ENCODE data around the gene ZNF408. TPM values are rescaled to one million over a fixed set of nuclear protein-coding genes. Genes with fewer than 3 reads are reported as not detected.

ZNF408 gene
- polyA plus RNA-seq, 1 of the 3 experiments (the other 2 are of a cell fraction), result 7.1 TPM

- POLR2A ChIA-PET, result no interaction called here
- WGBS (ENCODE audit: low lambda C conversion rate), result 95% methylated on average over 6 of the region's 6 CpGs
- no peak overlapping the region for H3K4me2 ChIP-seq
Measured at GRCh38 chr11:46747150-46747549, 46.3 kb downstream of the ZNF408 start.

More at GRCh38 chr11:46747150-46747549, 46.3 kb downstream of the ZNF408 start:
- H3F3A ChIP-seq (replicated peaks; ENCODE audit: insufficient read depth), result peaks cover 4% of the 10 kb centered on the region
- no peaks in the 10 kb centered on the region for H3K4me1 ChIP-seq (ENCODE audit: control insufficient read depth in 1 of 2, insufficient read depth in 2 of 2, low read depth in 1 of 2, low read length in 1 of 2)
- H3K4me3 ChIP-seq (ENCODE audit: low read depth in 2 of 2, low read length in 1 of 2), result no peak overlapping the region
- H3K9me2 ChIP-seq, result no peaks in the 10 kb centered on the region
- CTCF ChIA-PET, result no interaction called here
- no peak overlapping the region for H2AFZ ChIP-seq (ENCODE audit: low read depth)
- no peaks in the 10 kb centered on the region for H3K27me3 ChIP-seq (ENCODE audit: insufficient read depth)
- H4K20me1 ChIP-seq (ENCODE audit: insufficient read depth), result no peaks in the 10 kb centered on the region
- TF ChIP-seq GATA2 (CRISPR knock-in tag; IDR thresholded peaks at IDR 0.05) (no peak), TEAD4 (IDR thresholded peaks at IDR 0.05; ENCODE audit: borderline replicate concordance, insufficient read depth) (no peak), FOSL2 (IDR thresholded peaks at IDR 0.05; ENCODE audit: borderline replicate concordance, low read depth) (no peak), RXRA (IDR thresholded peaks at IDR 0.05; ENCODE audit: borderline replicate concordance, low read depth) (no peak), RAD21 (IDR thresholded peaks at IDR 0.05; ENCODE audit: low read length) (no peak), TAF1 (IDR thresholded peaks at IDR 0.05; ENCODE audit: borderline replicate concordance, low read depth, low read length) (no peak), USF1 (IDR thresholded peaks at IDR 0.05; ENCODE audit: borderline replicate concordance, low read depth) (no peak), POLR2AphosphoS5 (IDR thresholded peaks at IDR 0.05; ENCODE audit: low read depth, low read length) (no peak), RCOR1 (IDR thresholded peaks at IDR 0.05; ENCODE audit: low read length) (no peak), NFIC (IDR thresholded peaks at IDR 0.05; ENCODE audit: borderline replicate concordance) (no peak), TCF12 (IDR thresholded peaks at IDR 0.05) (no peak), MEF2A (IDR thresholded peaks at IDR 0.05; ENCODE audit: borderline replicate concordance, low read depth) (no peak), NRF1 (IDR thresholded peaks at IDR 0.05; ENCODE audit: low read depth, low read length) (no peak), REST (IDR thresholded peaks at IDR 0.05; ENCODE audit: low read depth, low read length) (no peak), EZH2phosphoT487 (IDR thresholded peaks at IDR 0.05; ENCODE audit: borderline replicate concordance, low read depth) (no peak), EP300 (IDR thresholded peaks at IDR 0.05; ENCODE audit: borderline replicate concordance in 1 of 2, low read depth in 1 of 2, low read length in 1 of 2) (no peak)
- TF ChIP-seq, protein P1, sequence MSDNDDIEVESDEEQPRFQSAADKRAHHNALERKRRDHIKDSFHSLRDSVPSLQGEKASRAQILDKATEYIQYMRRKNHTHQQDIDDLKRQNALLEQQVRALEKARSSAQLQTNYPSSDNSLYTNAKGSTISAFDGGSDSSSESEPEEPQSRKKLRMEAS (IDR thresholded peaks at IDR 0.05; ENCODE audit: low read depth), result no peak
- TF ChIP-seq, protein P2, sequence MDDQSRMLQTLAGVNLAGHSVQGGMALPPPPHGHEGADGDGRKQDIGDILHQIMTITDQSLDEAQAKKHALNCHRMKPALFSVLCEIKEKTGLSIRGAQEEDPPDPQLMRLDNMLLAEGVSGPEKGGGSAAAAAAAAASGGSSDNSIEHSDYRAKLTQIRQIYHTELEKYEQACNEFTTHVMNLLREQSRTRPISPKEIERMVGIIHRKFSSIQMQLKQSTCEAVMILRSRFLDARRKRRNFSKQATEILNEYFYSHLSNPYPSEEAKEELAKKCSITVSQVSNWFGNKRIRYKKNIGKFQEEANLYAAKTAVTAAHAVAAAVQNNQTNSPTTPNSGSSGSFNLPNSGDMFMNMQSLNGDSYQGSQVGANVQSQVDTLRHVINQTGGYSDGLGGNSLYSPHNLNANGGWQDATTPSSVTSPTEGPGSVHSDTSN (IDR thresholded peaks at IDR 0.05), result no peak
- H3K36me3 ChIP-seq (replicated peaks in 1 of 2; ENCODE audit: control insufficient read depth in 1 of 2, insufficient read depth in 2 of 2, low read length in 1 of 2), result peaks cover 73% of the 10 kb centered on the region in 2 experiments
- no peaks in the 10 kb centered on the region for H3K9me3 ChIP-seq
- no peak for DNase-seq
- no peaks in the 10 kb centered on the region for H3K79me2 ChIP-seq (ENCODE audit: insufficient read depth)
- H3K9ac ChIP-seq, result no peak overlapping the region
- no peak overlapping the region for H3K27ac ChIP-seq (ENCODE audit: low read depth in 2 of 2, low read length in 1 of 2)

Small RNAs within 50 kb of the gene (small RNA-seq; reads per million reads assigned to genes)
- gene MIR5582, result 0.46 to 14.7 (median 9.0) reads per million in 7 experiments

Other genes starting within 250 kb of the ZNF408 start
- gene AMBRA1, start 107.0 kb upstream of the ZNF408 start, polyA plus RNA-seq (2012; rRNA removed), result 10.0 and 10.4 TPM in 2 replicates
- gene HARBI1, start 83.8 kb upstream of the ZNF408 start, polyA plus RNA-seq (2012; rRNA removed), result 2.4 and 3.3 TPM in 2 replicates
- 39.4 and 52.8 TPM in 2 replicates for gene ATG13, start 83.5 kb upstream of the ZNF408 start, polyA plus RNA-seq (2012; rRNA removed)
- gene ARHGAP1, start 412 bp upstream of the ZNF408 start, polyA plus RNA-seq (2012; rRNA removed), result 21.3 and 27.1 TPM in 2 replicates
- gene F2, start 18.2 kb downstream of the ZNF408 start, polyA plus RNA-seq (2012; rRNA removed), result 0.07 TPM in 1 of 2 replicates, not detected in the other
- 51.7 and 63.7 TPM in 2 replicates for gene CKAP5, start 145.2 kb downstream of the ZNF408 start, polyA plus RNA-seq (2012; rRNA removed)
- gene LRP4, start 217.5 kb downstream of the ZNF408 start, polyA plus RNA-seq (2012; rRNA removed), result 6.7 and 10.9 TPM in 2 replicates
- 37.2 and 85.7 TPM in 2 replicates for gene CSTPP1, start 235.7 kb downstream of the ZNF408 start, polyA plus RNA-seq (2012; rRNA removed)